ENCODE results near the gene BMP4. TPM values are rescaled to one million over a fixed set of nuclear protein-coding genes. Genes with fewer than 3 reads are reported as not detected.
"Not testable (repeated sequence)": the region's sequence is repeated elsewhere in the genome, so short reads cannot be mapped to it uniquely, and the experiment has no call there.

BMP4 gene
- total RNA-seq, 1 donor from 2014 or later = 33.1 TPM

DNA sequence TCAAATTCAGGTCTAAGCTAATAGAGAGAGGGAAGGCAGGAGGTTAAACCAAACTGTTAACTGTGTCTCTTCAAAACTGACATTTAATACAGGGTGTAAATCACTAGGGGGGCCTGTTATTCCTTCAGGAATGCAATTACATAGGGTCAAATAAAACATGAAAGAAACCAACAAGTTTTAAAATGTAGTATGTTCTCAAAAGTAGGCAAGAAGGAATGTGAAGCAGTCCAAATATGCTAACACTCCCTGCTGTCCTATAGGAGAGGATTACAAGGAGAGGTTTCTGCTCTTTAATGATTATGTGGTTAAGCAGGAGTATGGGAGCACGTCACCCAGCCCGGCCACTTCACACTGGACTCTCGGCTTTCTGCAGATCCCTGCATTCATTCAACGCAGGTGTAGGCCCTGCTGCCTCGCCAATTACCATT is 42.5 kb upstream of the BMP4 start:
- intact Hi-C loops (cut with DNase I) = no loop called here
- no peaks in the 10 kb centered on the region for H3K4me1 ChIP-seq
- H3K27me3 ChIP-seq = no peaks in the 10 kb centered on the region
- H3K36me3 ChIP-seq = no peaks in the 10 kb centered on the region
- no peak overlapping the region for H3K27ac ChIP-seq
- no peak overlapping the region for H3K4me3 ChIP-seq
- TF ChIP-seq, protein P1, sequence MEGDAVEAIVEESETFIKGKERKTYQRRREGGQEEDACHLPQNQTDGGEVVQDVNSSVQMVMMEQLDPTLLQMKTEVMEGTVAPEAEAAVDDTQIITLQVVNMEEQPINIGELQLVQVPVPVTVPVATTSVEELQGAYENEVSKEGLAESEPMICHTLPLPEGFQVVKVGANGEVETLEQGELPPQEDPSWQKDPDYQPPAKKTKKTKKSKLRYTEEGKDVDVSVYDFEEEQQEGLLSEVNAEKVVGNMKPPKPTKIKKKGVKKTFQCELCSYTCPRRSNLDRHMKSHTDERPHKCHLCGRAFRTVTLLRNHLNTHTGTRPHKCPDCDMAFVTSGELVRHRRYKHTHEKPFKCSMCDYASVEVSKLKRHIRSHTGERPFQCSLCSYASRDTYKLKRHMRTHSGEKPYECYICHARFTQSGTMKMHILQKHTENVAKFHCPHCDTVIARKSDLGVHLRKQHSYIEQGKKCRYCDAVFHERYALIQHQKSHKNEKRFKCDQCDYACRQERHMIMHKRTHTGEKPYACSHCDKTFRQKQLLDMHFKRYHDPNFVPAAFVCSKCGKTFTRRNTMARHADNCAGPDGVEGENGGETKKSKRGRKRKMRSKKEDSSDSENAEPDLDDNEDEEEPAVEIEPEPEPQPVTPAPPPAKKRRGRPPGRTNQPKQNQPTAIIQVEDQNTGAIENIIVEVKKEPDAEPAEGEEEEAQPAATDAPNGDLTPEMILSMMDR (IDR thresholded peaks at IDR 0.05) = no peak
- no peak for DNase-seq (ENCODE audit: low spot score in 2 of 2)
- H3K9me3 ChIP-seq = no peaks in the 10 kb centered on the region

DNA sequence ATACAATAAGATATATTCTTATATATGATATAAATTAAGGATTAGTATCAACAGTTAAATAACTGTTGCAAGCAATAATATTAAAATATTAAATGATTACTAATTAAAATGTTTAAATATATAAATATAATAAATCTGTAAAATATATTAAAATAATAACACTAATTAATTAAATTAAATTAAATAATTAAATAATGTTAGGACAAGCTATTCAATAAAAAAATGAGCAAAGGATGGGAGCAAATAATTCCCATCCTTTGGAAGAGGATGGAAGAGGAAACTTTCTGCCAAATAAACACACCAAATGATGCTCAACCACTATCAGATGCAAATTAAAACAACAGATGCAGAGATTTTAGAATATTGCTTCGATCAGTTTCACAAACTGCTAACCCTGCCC is 39.4 kb upstream of the BMP4 start:
- Histone ChIP-seq H3K4me3 (no peak overlapping the region), H3K4me1 (no peaks in the 10 kb centered on the region), H3K36me3 (no peaks in the 10 kb centered on the region), H3K27me3 (no peaks in the 10 kb centered on the region), H3K9me3 (no peaks in the 10 kb centered on the region), H3K27ac (no peak overlapping the region)
- TF ChIP-seq, protein P1 (IDR thresholded peaks at IDR 0.05) = no peak
- DNase-seq (ENCODE audit: low spot score in 2 of 2) = no peak
- intact Hi-C loops (cut with DNase I) = no loop called here

DNA sequence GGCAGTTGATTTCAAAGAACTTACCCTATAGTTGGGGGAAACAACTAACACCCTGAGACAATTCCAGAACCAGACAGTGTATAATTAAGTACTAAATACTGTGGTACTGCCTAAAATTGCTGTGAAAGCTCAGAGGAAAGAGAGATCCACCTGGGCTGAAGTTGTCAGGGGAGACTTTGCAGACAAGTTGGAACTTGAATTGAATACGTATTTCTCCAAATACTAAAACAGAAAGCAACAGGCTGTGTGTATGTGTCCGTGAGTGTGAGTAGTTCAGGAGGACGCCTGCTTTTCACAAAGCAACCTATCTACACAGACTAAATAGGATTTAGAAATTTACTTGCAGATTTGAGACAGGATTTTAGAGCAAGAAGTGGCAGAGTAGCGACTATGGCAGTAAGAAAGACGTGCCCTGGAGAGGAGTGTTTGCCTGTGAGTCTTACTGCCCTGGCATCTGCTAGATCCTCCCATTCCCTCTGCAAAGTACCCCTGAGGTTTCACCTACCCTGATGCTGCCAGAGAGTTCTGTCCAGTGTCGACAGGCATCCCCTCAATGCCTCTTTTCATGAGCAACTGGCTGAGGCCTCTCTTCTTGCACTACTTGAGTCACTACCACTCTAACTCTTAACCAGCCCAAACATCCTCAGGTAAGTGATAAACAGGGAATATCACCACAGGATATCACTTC is 37.4 kb upstream of the BMP4 start:
- TF ChIP-seq, protein P1 (IDR thresholded peaks at IDR 0.05) = no peak
- H3K27ac ChIP-seq = no peak overlapping the region
- H3K27me3 ChIP-seq = no peaks in the 10 kb centered on the region
- H3K4me3 ChIP-seq = no peak overlapping the region
- H3K4me1 ChIP-seq = no peaks in the 10 kb centered on the region
- DNase-seq (ENCODE audit: low spot score in 2 of 2) = no peak
- intact Hi-C loops (cut with DNase I) = no loop called here
- H3K9me3 ChIP-seq = no peaks in the 10 kb centered on the region
- H3K36me3 ChIP-seq = no peaks in the 10 kb centered on the region

- no peaks in the 10 kb centered on the region for H3K4me1 ChIP-seq
- no peak for DNase-seq (ENCODE audit: low spot score in 2 of 2)
- H3K4me3 ChIP-seq = no peak overlapping the region
- H3K9me3 ChIP-seq = peaks cover 0 to 5% of the 10 kb centered on the region in 2 donors
- H3K27ac ChIP-seq = no peak overlapping the region
- TF ChIP-seq, protein P1 (IDR thresholded peaks at IDR 0.05) = no peak
- intact Hi-C loops (cut with DNase I) = no loop called here
- no peaks in the 10 kb centered on the region for H3K36me3 ChIP-seq
- no peaks in the 10 kb centered on the region for H3K27me3 ChIP-seq
These were observed 34.4 kb upstream of the BMP4 start for GRCh38 chr14:53990978-53991377.

DNA sequence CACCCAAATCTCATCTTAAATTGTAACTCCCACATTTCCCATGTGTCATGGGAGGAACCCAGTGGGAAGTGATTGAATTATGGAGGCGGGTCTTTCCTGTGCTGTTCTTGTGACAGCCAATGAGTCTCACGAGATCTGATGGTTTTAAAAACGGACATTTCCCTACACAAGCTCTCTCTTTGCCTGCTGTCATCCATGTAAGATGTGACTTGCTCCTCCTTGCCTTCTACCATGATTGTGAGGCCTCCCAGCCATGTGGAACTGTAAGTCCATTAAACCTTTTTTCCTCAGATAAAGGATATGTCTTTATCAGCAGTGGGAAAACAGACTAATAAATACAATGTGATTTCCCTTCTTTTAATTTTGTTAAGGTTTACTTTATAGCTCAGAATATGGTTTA is 30.1 kb upstream of the BMP4 start:
- H3K36me3 ChIP-seq; H3K27ac ChIP-seq; DNase-seq (ENCODE audit: low spot score in 2 of 2); intact Hi-C loops (cut with DNase I); H3K27me3 ChIP-seq; H3K4me1 ChIP-seq; H3K4me3 ChIP-seq: not testable (repeated sequence)
- peaks cover 0 to 19% of the 10 kb centered on the region in 2 donors for H3K9me3 ChIP-seq

GRCh38 chr14:53984958-53985357 is 28.3 kb upstream of the BMP4 start:
- H3K36me3 ChIP-seq; H3K4me3 ChIP-seq; H3K27me3 ChIP-seq; H3K4me1 ChIP-seq; H3K27ac ChIP-seq; DNase-seq (ENCODE audit: low spot score in 2 of 2); intact Hi-C loops (cut with DNase I): not testable (repeated sequence)
- peaks cover 0 to 19% of the 10 kb centered on the region in 2 donors for H3K9me3 ChIP-seq

DNA sequence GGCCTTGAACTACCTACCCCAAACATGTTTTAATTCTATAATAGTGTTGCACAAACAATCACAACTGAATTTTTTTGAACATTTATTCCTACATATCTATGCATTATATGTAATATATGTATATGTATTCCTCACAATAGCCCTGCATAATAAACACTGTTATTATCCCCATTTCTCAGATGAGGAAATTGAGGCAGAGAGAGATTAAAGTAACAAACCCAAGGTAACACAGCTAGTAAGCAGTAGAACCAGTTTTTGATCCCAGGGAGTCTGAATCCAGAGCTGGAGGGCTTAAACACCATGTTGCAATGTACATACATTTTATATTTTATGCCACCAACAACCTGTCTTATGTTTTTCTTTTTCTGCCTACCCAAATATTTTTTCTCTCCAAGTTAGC is 26.5 kb upstream of the BMP4 start:
- TF ChIP-seq, protein P1 (IDR thresholded peaks at IDR 0.05) = no peak
- intact Hi-C loops (cut with DNase I) = no loop called here
- Histone ChIP-seq H3K9me3 (peaks cover 0 to 19% of the 10 kb centered on the region in 2 donors), H3K27me3 (no peaks in the 10 kb centered on the region), H3K4me1 (no peaks in the 10 kb centered on the region), H3K4me3 (no peak overlapping the region), H3K27ac (no peak overlapping the region), H3K36me3 (no peaks in the 10 kb centered on the region)
- DNase-seq (ENCODE audit: low spot score in 2 of 2) = no peak
